HepG2 (cell line): ENCODE results near the gene CNPY4. TPM values are rescaled to one million over a fixed set of nuclear protein-coding genes. Genes with fewer than 3 reads are reported as not detected.

Experiments
- ATAC-seq: fragments of 200-7000 bp; cut with Tn5 transposase; 3 replicates; pipeline ENCODE4 v1.9.1; 2020; ENCODE audit warnings: mild to moderate bottlenecking, moderate library complexity
- BruUV-seq: library from RNA; stranded (reverse); fragments of 400-500 nt; replicated peaks from 2 replicates; lab custom pipeline; 2021; lab: Mats Ljungman, UMichigan
- CTCF ChIA-PET: fragments of 300-600 bp; formaldehyde crosslinking; extraction: SDS; loops from one replicate; lab custom pipeline; 2021; ENCODE audit warnings: low total read pairs, inconsistent platforms, low intra/inter-chr PET ratio; lab: Yijun Ruan, JAX
- POLR2A ChIA-PET: fragments of 350-600 bp; sonication (Branson Sonifier 250); formaldehyde crosslinking; loops from one replicate; lab custom pipeline; 2020; ENCODE audit warnings: antibody characterized with exemption, inconsistent platforms; lab: Yijun Ruan, JAX
- DNase-seq: peaks from one replicate; pipeline ENCODE4 v3.0.0-alpha.2; 2015; ENCODE audit warnings: low spot score
- FAIRE-seq: peaks from 3 replicates; lab custom pipeline; 2011; peaks lifted over from hg19 to GRCh38; lab: Jason Lieb, UNC
- H2AFZ ChIP-seq: one replicate; pipeline ENCODE4 v1.6.1; 2011; ENCODE audit warnings: low read length, inconsistent platforms
- H3K27ac ChIP-seq: fragments of 300-600 bp; 3 replicates; pipeline ENCODE4 v1.8.0; 2011; ENCODE audit warnings: mixed run types, mild to moderate bottlenecking, mixed read lengths, low read length, inconsistent platforms; ENCODE audit not compliant: insufficient read depth; ENCODE audit errors: extremely low read length
- H3K27me3 ChIP-seq, 2 experiments: fragments of 200-600 bp in 1 of 2; 2 replicates in 1 of 2; 3 replicates in 1 of 2; pipeline versions ENCODE4 v1.6.0 to v1.8.0; 2011; ENCODE audit warnings: low read length in 2 of 2, mild to moderate bottlenecking in 2 of 2, moderate library complexity in 2 of 2, inconsistent platforms in 1 of 2; ENCODE audit not compliant: insufficient read depth in 2 of 2, control insufficient read depth in 1 of 2
- H3K36me3 ChIP-seq, 2 experiments: fragments of 200-600 bp in 1 of 2; replicated peaks in 1 of 2; 2 replicates in 1 of 2; 3 replicates in 1 of 2; pipeline versions ENCODE4 v1.5.1 to v1.8.0; 2011; ENCODE audit warnings: low read length in 2 of 2, inconsistent platforms in 1 of 2; ENCODE audit not compliant: insufficient read depth in 2 of 2, control insufficient read depth in 1 of 2
- H3K4me1 ChIP-seq: 2 replicates; pipeline ENCODE4 v1.5.1; 2012; ENCODE audit warnings: low read length, inconsistent platforms; ENCODE audit not compliant: insufficient read depth
- H3K4me2 ChIP-seq: 2 replicates; pipeline ENCODE4 v1.6.0; 2011; ENCODE audit warnings: low read depth, low read length, inconsistent platforms
- H3K4me3 ChIP-seq, 3 experiments: fragments of 200-600 bp in 1 of 3; sonication (generic), shearing (Covaris generic) in 1 of 3; replicated peaks in 1 of 3; 2 replicates each; pipeline ENCODE4 v1.5.1; 2011 to 2016; ENCODE audit warnings: low read length in 3 of 3, inconsistent platforms in 2 of 3, low read depth in 2 of 3, mild to moderate bottlenecking in 2 of 3, control low read depth in 1 of 3, mixed read lengths in 1 of 3; ENCODE audit not compliant: insufficient read depth in 1 of 3
- H3K79me2 ChIP-seq: one replicate; pipeline ENCODE4 v1.6.1; 2011; ENCODE audit warnings: low read length, inconsistent platforms; ENCODE audit not compliant: insufficient read depth
- H3K9ac ChIP-seq: 2 replicates; pipeline ENCODE4 v1.6.0; 2011; ENCODE audit warnings: mild to moderate bottlenecking, low read depth, low read length, inconsistent platforms; ENCODE audit not compliant: insufficient read depth
- H3K9me3 ChIP-seq: 2 replicates; pipeline ENCODE4 v1.5.1; 2012; ENCODE audit warnings: mild to moderate bottlenecking, low read length
- H4K20me1 ChIP-seq: 2 replicates; pipeline ENCODE4 v1.6.0; 2011; ENCODE audit warnings: inconsistent platforms, mild to moderate bottlenecking, low read length, moderate library complexity; ENCODE audit not compliant: insufficient read depth
- CEBPB ChIP-seq: IDR thresholded peaks from 2 replicates; pipeline ENCODE4 v1.6.1; 2011; ENCODE audit warnings: low read depth, low read length, improper control_type of control experiment, borderline replicate concordance
- CEBPG ChIP-seq: IDR thresholded peaks from 2 replicates; pipeline ENCODE4 v1.6.1; 2016
- DMAP1 ChIP-seq: IDR thresholded peaks from 2 replicates; pipeline ENCODE4 v1.6.1; 2016
- IRF1 ChIP-seq: sonication (generic); formaldehyde crosslinking; IDR thresholded peaks from 2 replicates; pipeline ENCODE4 v1.4.0; 2020; ENCODE audit warnings: low read depth, mild to moderate bottlenecking, missing genetic modification reagents
- PAWR ChIP-seq: sonication (generic); formaldehyde crosslinking; IDR thresholded peaks from 2 replicates; pipeline ENCODE4 v1.4.0; 2020; ENCODE audit warnings: missing genetic modification reagents, mild to moderate bottlenecking, borderline replicate concordance
- ZFP90 ChIP-seq: sonication (generic); formaldehyde crosslinking; IDR thresholded peaks from 2 replicates; pipeline ENCODE4 v1.8.0; 2022; ENCODE audit warnings: missing genetic modification reagents, mild to moderate bottlenecking, inconsistent platforms, borderline replicate concordance
- ZMAT3 ChIP-seq: sonication (generic); formaldehyde crosslinking; conservative IDR thresholded peaks from 2 replicates; pipeline ENCODE4 v1.7.0; 2021; ENCODE audit warnings: missing genetic modification reagents
- ZNF460 ChIP-seq: sonication (generic); formaldehyde crosslinking; IDR thresholded peaks from 2 replicates; pipeline ENCODE4 v1.5.1; 2020; ENCODE audit warnings: missing genetic modification reagents, mild to moderate bottlenecking, borderline replicate concordance
- ZNF674 ChIP-seq: sonication (generic); formaldehyde crosslinking; IDR thresholded peaks from 2 replicates; pipeline ENCODE4 v1.5.0; 2020; ENCODE audit warnings: low read depth, mild to moderate bottlenecking, missing genetic modification reagents
- WGBS: methylation state at CpG from one replicate; pipeline ENCODE4 v1.1.6; 2017; ENCODE audit warnings: low lambda C conversion rate; 5-methylcytosine and 5-hydroxymethylcytosine counted together
- in situ Hi-C: cut with HindIII; loops from 2 replicates; pipeline ENCODE4 v1.10.0; 2017; ENCODE audit warnings: low pct_unique_long_range_greater_than_20kb; ENCODE audit not compliant: extremely low pct_ligation_motif_present
- intact Hi-C: fragments of 100-400 bp; cut with micrococcal nuclease; formaldehyde crosslinking; loops from one replicate; pipeline ENCODE4 v1.10.0; 2022; ENCODE audit not compliant: unreplicated experiment
- polyA plus RNA-seq, 8 experiments: library from polyadenylated mRNA; depleted of rRNA in 3 of 8; stranded (reverse) in 7 of 8; unstranded in 1 of 8; fragments of >200 nt; fragmentation: Illumina TruSeq in 4 of 8; extraction: Trizol in 4 of 8; gene quantifications; 2 replicates each; pipeline versions ENCODE4 v1.2.1 to v1.2.3, GENCODE V29; 2011 to 2016; ENCODE audit warnings: low read depth in 4 of 8, missing spikeins in 1 of 8, mixed read lengths in 1 of 8; ENCODE audit not compliant: insufficient read depth in 1 of 8
- total RNA-seq, 5 experiments: library from RNA; depleted of rRNA; stranded (reverse); fragments of >200 nt; fragmentation: Illumina TruSeq; extraction: Trizol; gene quantifications; 2 replicates each; pipeline ENCODE4 v1.2.3, GENCODE V29; 2016; ENCODE audit warnings: low read depth in 1 of 5

The CNPY4 gene
- total and polyA plus RNA-seq, 2 of the 13 experiments (the other 11 are each of a cell fraction or from before 2014, with no cell fraction given) = 6.2 to 12.7 TPM

DNA sequence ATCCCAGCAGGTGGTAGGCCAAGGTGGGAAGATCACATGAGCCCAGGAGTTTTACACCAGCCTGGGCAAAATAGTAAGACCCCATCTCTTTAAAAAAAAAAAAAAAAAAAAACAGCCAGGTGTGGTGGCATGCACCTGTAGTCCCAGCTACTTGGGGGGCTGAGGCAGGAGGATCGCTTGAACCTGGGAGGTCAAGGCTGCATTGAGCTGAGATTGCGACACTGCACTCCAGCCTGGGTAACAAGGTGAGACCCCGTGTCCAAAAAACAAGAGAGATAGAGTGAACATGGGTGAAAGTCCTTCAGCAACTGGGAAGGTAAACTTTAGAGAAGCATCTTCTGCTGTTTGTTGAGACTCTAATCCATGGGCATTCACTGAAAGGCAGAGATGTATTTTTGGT, 23.0 kb downstream of the CNPY4 start:
- DNase-seq = no peak
- no peak overlapping the region for H2AFZ ChIP-seq
- no TSS peak for BruUV-seq
- H3K9me3 ChIP-seq = no peaks in the 10 kb centered on the region
- intact Hi-C loops = no loop called here
- POLR2A ChIA-PET = interaction anchor here (1.2 kb wide), 1 partner anchor 12 kb away, joined by 3 read pairs; no protein-coding TSS in a partner anchor
- no peak for TF ChIP-seq ZNF674 (CRISPR knock-in tag)
- TF ChIP-seq IRF1 (CRISPR knock-in tag) = no peak
- TF ChIP-seq ZNF460 (CRISPR knock-in tag) = peak; percentile 72; the same call in 1 of the 2 replicates
- TF ChIP-seq DMAP1 (CRISPR knock-in tag) = no peak
- no peak for TF ChIP-seq ZMAT3 (CRISPR knock-in tag)
- no peak for TF ChIP-seq PAWR (CRISPR knock-in tag)
- TF ChIP-seq ZFP90 (CRISPR knock-in tag) = no peak
- TF ChIP-seq CEBPG (CRISPR knock-in tag) = 0 out of 2 replicates have a peak, but pooled peaks have one; percentile 18
- 0 out of 2 replicates have a peak, but pooled peaks have one; percentile 39 for TF ChIP-seq CEBPB
- TF ChIP-seq, all 625 proteins: peak for 3
- Histone ChIP-seq H3K27me3 (no peaks in the 10 kb centered on the region), H3K9ac (no peak overlapping the region), H3K4me3 (no peak overlapping the region), H3K4me2 (no peak overlapping the region), H3K79me2 (no peaks in the 10 kb centered on the region), H3K4me1 (peaks cover 13% of the 10 kb centered on the region), H4K20me1 (no peaks in the 10 kb centered on the region), H3K27ac (no peak overlapping the region), H3K36me3 (no peaks in the 10 kb centered on the region)
- no peak for FAIRE-seq
- CTCF ChIA-PET = no interaction called here
- in situ Hi-C loops = no loop called here
- WGBS = 13% methylated on average over 3 of the region's 3 CpGs
- ATAC-seq = no peak
